CD8-positive, alpha-beta memory T cell (primary cell): ENCODE data around the gene ACKR2. TPM values are rescaled to one million over a fixed set of nuclear protein-coding genes. Genes with fewer than 3 reads are reported as not detected.

Source experiments
- CTCF ChIA-PET: fragments of 350-600 bp; sonication (Branson Sonifier 250); formaldehyde crosslinking; loops from one replicate; lab custom pipeline; 2021; ENCODE audit warnings: antibody characterized with exemption; lab: Charles Lee
- POLR2A ChIA-PET: fragments of 350-600 bp; sonication (Branson Sonifier 250); formaldehyde crosslinking; loops from one replicate; lab custom pipeline; 2021; ENCODE audit warnings: antibody characterized with exemption; lab: Charles Lee
- DNase-seq, 5 donors: peaks; one replicate each; pipeline versions ENCODE4 v3.0.0 to v3.0.0-alpha.2; 2020 to 2022; ENCODE audit warnings: mixed read lengths in 1 of 5
- H3K27ac ChIP-seq: one replicate; pipeline ENCODE4 v1.7.0; 2013; ENCODE audit warnings: low read depth, mild to moderate bottlenecking, low read length, moderate library complexity
- H3K27me3 ChIP-seq: 2 replicates; pipeline ENCODE4 v1.7.0; 2013; ENCODE audit warnings: low read length, mild to moderate bottlenecking; ENCODE audit not compliant: insufficient read depth, poor library complexity, severe bottlenecking
- H3K36me3 ChIP-seq: 2 replicates; pipeline ENCODE4 v1.7.0; 2013; ENCODE audit warnings: mild to moderate bottlenecking, low read length, moderate library complexity; ENCODE audit not compliant: insufficient read depth
- H3K4me1 ChIP-seq: 2 replicates; pipeline ENCODE4 v1.7.0; 2013; ENCODE audit warnings: mild to moderate bottlenecking, low read length, moderate library complexity; ENCODE audit not compliant: insufficient read depth
- H3K4me3 ChIP-seq: 2 replicates; pipeline ENCODE4 v1.7.0; 2013; ENCODE audit warnings: mild to moderate bottlenecking, low read length
- H3K9me3 ChIP-seq: 2 replicates; pipeline ENCODE4 v1.7.0; 2013; ENCODE audit warnings: mild to moderate bottlenecking, low read length
- H3K27ac Mint-ChIP-seq, 8 donors: one replicate each; pipeline ENCODE4 v1.8.0; 2020 to 2021; ENCODE audit warnings: mixed read lengths in 8 of 8, mild to moderate bottlenecking in 6 of 8, inconsistent platforms in 3 of 8, moderate library complexity in 3 of 8
- H3K27me3 Mint-ChIP-seq, 2 donors: one replicate each; pipeline ENCODE4 v1.8.0; 2020 to 2021; ENCODE audit warnings: mixed read lengths in 2 of 2, mild to moderate bottlenecking in 1 of 2, moderate library complexity in 1 of 2
- H3K36me3 Mint-ChIP-seq, 3 donors: one replicate each; pipeline ENCODE4 v1.8.0; 2020 to 2021; ENCODE audit warnings: mixed read lengths in 3 of 3, inconsistent platforms in 1 of 3, mild to moderate bottlenecking in 1 of 3
- H3K4me1 Mint-ChIP-seq, 3 donors: one replicate each; pipeline ENCODE4 v1.8.0; 2020 to 2021; ENCODE audit warnings: mixed read lengths in 3 of 3, inconsistent platforms in 1 of 3, mild to moderate bottlenecking in 1 of 3
- H3K4me3 Mint-ChIP-seq, 7 donors: one replicate each; pipeline ENCODE4 v1.8.0; 2020 to 2021; ENCODE audit warnings: mixed read lengths in 7 of 7, mild to moderate bottlenecking in 6 of 7, moderate library complexity in 4 of 7, inconsistent platforms in 2 of 7
- H3K9me3 Mint-ChIP-seq, 5 donors: one replicate each; pipeline ENCODE4 v1.8.0; 2020 to 2022; ENCODE audit warnings: mixed read lengths in 5 of 5, mild to moderate bottlenecking in 3 of 5, moderate library complexity in 2 of 5, inconsistent platforms in 1 of 5
- polyA plus RNA-seq: library from polyadenylated mRNA; unstranded; fragments of 300-500 nt; fragmentation: Illumina TruSeq; gene quantifications from one replicate; pipeline ENCODE4 v1.2.3, GENCODE V29; 2021
- total RNA-seq, 2 experiments: library from RNA; stranded (reverse); gene quantifications; one replicate each; pipeline ENCODE4 v1.2.3, GENCODE V29; 2021

ACKR2 gene
- total and polyA plus RNA-seq, 3 experiments from 2014 or later: 0.20 to 0.92 TPM; not detected in 1

GRCh38 chr3:42891042-42891441 lies 81.8 kb downstream of the ACKR2 start:
- no peak overlapping the region for H3K4me3 ChIP-seq
- H3K9me3 ChIP-seq: no peaks in the 10 kb centered on the region
- no peaks in the 10 kb centered on the region for H3K9me3 Mint-ChIP-seq
- CTCF ChIA-PET: no interaction called here
- H3K27ac Mint-ChIP-seq: peak overlapping the region in 1 of 8 donors; percentile 25
- H3K4me1 ChIP-seq: no peaks in the 10 kb centered on the region
- no peaks in the 10 kb centered on the region for H3K27me3 ChIP-seq
- DNase-seq: no peak
- H3K27ac ChIP-seq: no peak overlapping the region
- H3K27me3 Mint-ChIP-seq: peaks cover 14 to 35% of the 10 kb centered on the region in 2 donors
- no peaks in the 10 kb centered on the region for H3K4me1 Mint-ChIP-seq
- POLR2A ChIA-PET: no interaction called here
- no peaks in the 10 kb centered on the region for H3K36me3 ChIP-seq
- H3K4me3 Mint-ChIP-seq: no peak overlapping the region
- H3K36me3 Mint-ChIP-seq: peaks cover 0 to 3% (median 0%) of the 10 kb centered on the region in 3 donors

- no peaks in the 10 kb centered on the region for H3K4me1 ChIP-seq
- H3K27me3 ChIP-seq: no peaks in the 10 kb centered on the region
- no peak overlapping the region for H3K27ac Mint-ChIP-seq
- no peak for DNase-seq
- no peaks in the 10 kb centered on the region for H3K9me3 ChIP-seq
- CTCF ChIA-PET: no interaction called here
- H3K27ac ChIP-seq: no peak overlapping the region
- no peak overlapping the region for H3K4me3 Mint-ChIP-seq
- no peak overlapping the region for H3K4me3 ChIP-seq
- POLR2A ChIA-PET: no interaction called here
- no peaks in the 10 kb centered on the region for H3K36me3 ChIP-seq
- peaks cover 13 to 26% of the 10 kb centered on the region in 2 donors for H3K27me3 Mint-ChIP-seq
- H3K4me1 Mint-ChIP-seq: no peaks in the 10 kb centered on the region
- no peaks in the 10 kb centered on the region for H3K9me3 Mint-ChIP-seq
- peaks cover 0 to 3% (median 0%) of the 10 kb centered on the region in 3 donors for H3K36me3 Mint-ChIP-seq
Measured at GRCh38 chr3:42892169-42892568, 82.9 kb downstream of the ACKR2 start.

GRCh38 chr3:42892807-42893206 lies 83.6 kb downstream of the ACKR2 start:
- ChIA-PET POLR2A (no interaction called here), CTCF (no interaction called here)
- H3K27me3 Mint-ChIP-seq: peaks cover 10 to 21% of the 10 kb centered on the region in 2 donors

GRCh38 chr3:42894698-42895579 lies 85.7 kb downstream of the ACKR2 start:
- H3K36me3 Mint-ChIP-seq: peaks cover 0 to 3% (median 0%) of the 10 kb centered on the region in 3 donors
- Histone ChIP-seq H3K36me3 (no peaks in the 10 kb centered on the region), H3K4me3 (no peak overlapping the region), H3K27me3 (no peaks in the 10 kb centered on the region), H3K4me1 (no peaks in the 10 kb centered on the region), H3K9me3 (no peaks in the 10 kb centered on the region), H3K27ac (no peak overlapping the region)
- H3K4me3 Mint-ChIP-seq: no peak overlapping the region
- DNase-seq: no peak
- ChIA-PET POLR2A (no interaction called here), CTCF (no interaction called here)
- H3K9me3 Mint-ChIP-seq: no peaks in the 10 kb centered on the region
- no peak overlapping the region for H3K27ac Mint-ChIP-seq
- H3K27me3 Mint-ChIP-seq: peaks cover 0 to 10% of the 10 kb centered on the region in 2 donors
- H3K4me1 Mint-ChIP-seq: no peaks in the 10 kb centered on the region

More at GRCh38 chr3:42892807-42893206, 83.6 kb downstream of the ACKR2 start:
- Mint-ChIP-seq H3K27ac (no peak overlapping the region), H3K9me3 (no peaks in the 10 kb centered on the region), H3K36me3 (peaks cover 0 to 3% (median 0%) of the 10 kb centered on the region in 3 donors), H3K4me1 (no peaks in the 10 kb centered on the region), H3K4me3 (no peak overlapping the region)
- no peaks in the 10 kb centered on the region for H3K9me3 ChIP-seq
- DNase-seq: no peak
- H3K36me3 ChIP-seq: no peaks in the 10 kb centered on the region
- no peaks in the 10 kb centered on the region for H3K4me1 ChIP-seq
- H3K27me3 ChIP-seq: no peaks in the 10 kb centered on the region
- no peak overlapping the region for H3K4me3 ChIP-seq
- no peak overlapping the region for H3K27ac ChIP-seq

GRCh38 chr3:42895580-42895868 lies 86.3 kb downstream of the ACKR2 start:
- Histone ChIP-seq H3K9me3 (no peaks in the 10 kb centered on the region), H3K4me3 (no peak overlapping the region), H3K27ac (no peak overlapping the region), H3K4me1 (no peaks in the 10 kb centered on the region), H3K36me3 (no peaks in the 10 kb centered on the region), H3K27me3 (no peaks in the 10 kb centered on the region)
- ChIA-PET CTCF (no interaction called here), POLR2A (no interaction called here)
- peaks cover 1 to 10% of the 10 kb centered on the region in 2 donors for H3K27me3 Mint-ChIP-seq
- no peaks in the 10 kb centered on the region for H3K9me3 Mint-ChIP-seq
- H3K4me1 Mint-ChIP-seq: no peaks in the 10 kb centered on the region
- no peak overlapping the region for H3K4me3 Mint-ChIP-seq
- no peak overlapping the region for H3K27ac Mint-ChIP-seq
- peaks cover 0 to 3% (median 0%) of the 10 kb centered on the region in 3 donors for H3K36me3 Mint-ChIP-seq
- DNase-seq: no peak

GRCh38 chr3:42898896-42899675 lies 89.8 kb downstream of the ACKR2 start:
- H3K36me3 Mint-ChIP-seq: no peaks in the 10 kb centered on the region
- POLR2A ChIA-PET: no interaction called here
- no peaks in the 10 kb centered on the region for H3K4me1 Mint-ChIP-seq
- Histone ChIP-seq H3K27me3 (no peaks in the 10 kb centered on the region), H3K27ac (no peak overlapping the region), H3K9me3 (no peaks in the 10 kb centered on the region), H3K4me3 (no peak overlapping the region), H3K4me1 (no peaks in the 10 kb centered on the region), H3K36me3 (no peaks in the 10 kb centered on the region)
- H3K27ac Mint-ChIP-seq: no peak overlapping the region
- CTCF ChIA-PET: no interaction called here
- DNase-seq: no peak
- H3K4me3 Mint-ChIP-seq: no peak overlapping the region
- peaks cover 11 to 21% of the 10 kb centered on the region in 2 donors for H3K27me3 Mint-ChIP-seq
- peaks cover 6 to 13% (median 7%) of the 10 kb centered on the region in 5 donors for H3K9me3 Mint-ChIP-seq

GRCh38 chr3:42900226-42901072 lies 91.2 kb downstream of the ACKR2 start:
- peak overlapping the region in 1 of 8 donors; percentile 25 for H3K27ac Mint-ChIP-seq
- H3K27me3 ChIP-seq: no peaks in the 10 kb centered on the region
- H3K4me3 ChIP-seq: no peak overlapping the region
- peaks cover 22 to 35% of the 10 kb centered on the region in 2 donors for H3K27me3 Mint-ChIP-seq
- no peaks in the 10 kb centered on the region for H3K4me1 ChIP-seq
- CTCF ChIA-PET: no interaction called here
- peaks cover 0 to under 1% (median 0%) of the 10 kb centered on the region in 3 donors for H3K4me1 Mint-ChIP-seq
- H3K9me3 ChIP-seq: no peaks in the 10 kb centered on the region
- POLR2A ChIA-PET: no interaction called here
- H3K36me3 Mint-ChIP-seq: peaks cover 0 to 10% (median 5%) of the 10 kb centered on the region in 3 donors
- peaks cover 14 to 27% (median 19%) of the 10 kb centered on the region in 5 donors for H3K9me3 Mint-ChIP-seq
- no peak overlapping the region for H3K4me3 Mint-ChIP-seq
- no peak overlapping the region for H3K27ac ChIP-seq
- no peak for DNase-seq
- H3K36me3 ChIP-seq: no peaks in the 10 kb centered on the region
